K562 (cell line): ENCODE measurements around the gene ACSF2. TPM values are rescaled to one million over a fixed set of nuclear protein-coding genes. Genes with fewer than 3 reads are reported as not detected.

Experiments used
- FOXP1 ChIP-seq: sonication (generic); formaldehyde crosslinking; IDR thresholded peaks from 2 replicates; pipeline ENCODE4 v1.8.0; 2022; ENCODE audit warnings: mild to moderate bottlenecking, missing genetic modification reagents
- NFXL1 ChIP-seq: fragments of 450-650 bp; formaldehyde crosslinking; IDR thresholded peaks from 2 replicates; pipeline ENCODE4 v1.4.0; 2021; ENCODE audit warnings: mild to moderate bottlenecking
- ZBTB17 ChIP-seq: fragments of 450-650 bp; formaldehyde crosslinking; IDR thresholded peaks from 2 replicates; pipeline ENCODE4 v1.4.0; 2020; ENCODE audit warnings: mild to moderate bottlenecking
- ZNF12 ChIP-seq: sonication (generic); formaldehyde crosslinking; IDR thresholded peaks from 2 replicates; pipeline ENCODE4 v1.4.0; 2020; ENCODE audit warnings: mild to moderate bottlenecking, missing genetic modification reagents
- polyA plus RNA-seq, 8 experiments: library from polyadenylated mRNA; depleted of rRNA in 4 of 8; stranded (reverse) in 5 of 8; unstranded in 3 of 8; fragments of >200 nt; fragmentation: Nextera tagmentation in 2 of 8; fragmentation: Illumina TruSeq in 1 of 8; extraction: Ambion mirVana in 2 of 8; extraction: Trizol in 1 of 8; gene quantifications; 2 replicates each; pipeline versions ENCODE4 v1.2.1 to v1.2.3, GENCODE V29; 2011 to 2014; ENCODE audit warnings: inconsistent platforms in 1 of 8, missing spikeins in 1 of 8
- total RNA-seq, 7 experiments: library from RNA; depleted of rRNA in 6 of 7; stranded (reverse); fragments of >200 nt in 6 of 7; fragmentation: Illumina TruSeq in 2 of 7; extraction: Trizol in 2 of 7; gene quantifications; 2 replicates each; pipeline versions ENCODE4 v1.2.1 to v1.2.3, GENCODE V29; 2011 to 2021; ENCODE audit warnings: low replicate concordance in 1 of 7
- TF ChIP-seq, protein P1 (sequence below): fragments of 450-650 bp; IDR thresholded peaks from 2 replicates; pipeline ENCODE4 v1.6.1; 2016; ENCODE audit warnings: mild to moderate bottlenecking, moderate library complexity

The ACSF2 gene
- total and polyA plus RNA-seq, 9 of the 15 experiments (the other 6 are each of a cell fraction or from before 2014, with no cell fraction given) = 0.89 to 6.1 (median 3.5) TPM

GRCh38 chr17:50520483-50520882, 94.5 kb downstream of the ACSF2 start (continued):
- TF ChIP-seq, protein P1, sequence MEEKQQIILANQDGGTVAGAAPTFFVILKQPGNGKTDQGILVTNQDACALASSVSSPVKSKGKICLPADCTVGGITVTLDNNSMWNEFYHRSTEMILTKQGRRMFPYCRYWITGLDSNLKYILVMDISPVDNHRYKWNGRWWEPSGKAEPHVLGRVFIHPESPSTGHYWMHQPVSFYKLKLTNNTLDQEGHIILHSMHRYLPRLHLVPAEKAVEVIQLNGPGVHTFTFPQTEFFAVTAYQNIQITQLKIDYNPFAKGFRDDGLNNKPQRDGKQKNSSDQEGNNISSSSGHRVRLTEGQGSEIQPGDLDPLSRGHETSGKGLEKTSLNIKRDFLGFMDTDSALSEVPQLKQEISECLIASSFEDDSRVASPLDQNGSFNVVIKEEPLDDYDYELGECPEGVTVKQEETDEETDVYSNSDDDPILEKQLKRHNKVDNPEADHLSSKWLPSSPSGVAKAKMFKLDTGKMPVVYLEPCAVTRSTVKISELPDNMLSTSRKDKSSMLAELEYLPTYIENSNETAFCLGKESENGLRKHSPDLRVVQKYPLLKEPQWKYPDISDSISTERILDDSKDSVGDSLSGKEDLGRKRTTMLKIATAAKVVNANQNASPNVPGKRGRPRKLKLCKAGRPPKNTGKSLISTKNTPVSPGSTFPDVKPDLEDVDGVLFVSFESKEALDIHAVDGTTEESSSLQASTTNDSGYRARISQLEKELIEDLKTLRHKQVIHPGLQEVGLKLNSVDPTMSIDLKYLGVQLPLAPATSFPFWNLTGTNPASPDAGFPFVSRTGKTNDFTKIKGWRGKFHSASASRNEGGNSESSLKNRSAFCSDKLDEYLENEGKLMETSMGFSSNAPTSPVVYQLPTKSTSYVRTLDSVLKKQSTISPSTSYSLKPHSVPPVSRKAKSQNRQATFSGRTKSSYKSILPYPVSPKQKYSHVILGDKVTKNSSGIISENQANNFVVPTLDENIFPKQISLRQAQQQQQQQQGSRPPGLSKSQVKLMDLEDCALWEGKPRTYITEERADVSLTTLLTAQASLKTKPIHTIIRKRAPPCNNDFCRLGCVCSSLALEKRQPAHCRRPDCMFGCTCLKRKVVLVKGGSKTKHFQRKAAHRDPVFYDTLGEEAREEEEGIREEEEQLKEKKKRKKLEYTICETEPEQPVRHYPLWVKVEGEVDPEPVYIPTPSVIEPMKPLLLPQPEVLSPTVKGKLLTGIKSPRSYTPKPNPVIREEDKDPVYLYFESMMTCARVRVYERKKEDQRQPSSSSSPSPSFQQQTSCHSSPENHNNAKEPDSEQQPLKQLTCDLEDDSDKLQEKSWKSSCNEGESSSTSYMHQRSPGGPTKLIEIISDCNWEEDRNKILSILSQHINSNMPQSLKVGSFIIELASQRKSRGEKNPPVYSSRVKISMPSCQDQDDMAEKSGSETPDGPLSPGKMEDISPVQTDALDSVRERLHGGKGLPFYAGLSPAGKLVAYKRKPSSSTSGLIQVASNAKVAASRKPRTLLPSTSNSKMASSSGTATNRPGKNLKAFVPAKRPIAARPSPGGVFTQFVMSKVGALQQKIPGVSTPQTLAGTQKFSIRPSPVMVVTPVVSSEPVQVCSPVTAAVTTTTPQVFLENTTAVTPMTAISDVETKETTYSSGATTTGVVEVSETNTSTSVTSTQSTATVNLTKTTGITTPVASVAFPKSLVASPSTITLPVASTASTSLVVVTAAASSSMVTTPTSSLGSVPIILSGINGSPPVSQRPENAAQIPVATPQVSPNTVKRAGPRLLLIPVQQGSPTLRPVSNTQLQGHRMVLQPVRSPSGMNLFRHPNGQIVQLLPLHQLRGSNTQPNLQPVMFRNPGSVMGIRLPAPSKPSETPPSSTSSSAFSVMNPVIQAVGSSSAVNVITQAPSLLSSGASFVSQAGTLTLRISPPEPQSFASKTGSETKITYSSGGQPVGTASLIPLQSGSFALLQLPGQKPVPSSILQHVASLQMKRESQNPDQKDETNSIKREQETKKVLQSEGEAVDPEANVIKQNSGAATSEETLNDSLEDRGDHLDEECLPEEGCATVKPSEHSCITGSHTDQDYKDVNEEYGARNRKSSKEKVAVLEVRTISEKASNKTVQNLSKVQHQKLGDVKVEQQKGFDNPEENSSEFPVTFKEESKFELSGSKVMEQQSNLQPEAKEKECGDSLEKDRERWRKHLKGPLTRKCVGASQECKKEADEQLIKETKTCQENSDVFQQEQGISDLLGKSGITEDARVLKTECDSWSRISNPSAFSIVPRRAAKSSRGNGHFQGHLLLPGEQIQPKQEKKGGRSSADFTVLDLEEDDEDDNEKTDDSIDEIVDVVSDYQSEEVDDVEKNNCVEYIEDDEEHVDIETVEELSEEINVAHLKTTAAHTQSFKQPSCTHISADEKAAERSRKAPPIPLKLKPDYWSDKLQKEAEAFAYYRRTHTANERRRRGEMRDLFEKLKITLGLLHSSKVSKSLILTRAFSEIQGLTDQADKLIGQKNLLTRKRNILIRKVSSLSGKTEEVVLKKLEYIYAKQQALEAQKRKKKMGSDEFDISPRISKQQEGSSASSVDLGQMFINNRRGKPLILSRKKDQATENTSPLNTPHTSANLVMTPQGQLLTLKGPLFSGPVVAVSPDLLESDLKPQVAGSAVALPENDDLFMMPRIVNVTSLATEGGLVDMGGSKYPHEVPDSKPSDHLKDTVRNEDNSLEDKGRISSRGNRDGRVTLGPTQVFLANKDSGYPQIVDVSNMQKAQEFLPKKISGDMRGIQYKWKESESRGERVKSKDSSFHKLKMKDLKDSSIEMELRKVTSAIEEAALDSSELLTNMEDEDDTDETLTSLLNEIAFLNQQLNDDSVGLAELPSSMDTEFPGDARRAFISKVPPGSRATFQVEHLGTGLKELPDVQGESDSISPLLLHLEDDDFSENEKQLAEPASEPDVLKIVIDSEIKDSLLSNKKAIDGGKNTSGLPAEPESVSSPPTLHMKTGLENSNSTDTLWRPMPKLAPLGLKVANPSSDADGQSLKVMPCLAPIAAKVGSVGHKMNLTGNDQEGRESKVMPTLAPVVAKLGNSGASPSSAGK = no peak
- no peak for TF ChIP-seq ZNF12 (CRISPR knock-in tag)
- no peak for TF ChIP-seq NFXL1 (CRISPR knock-in tag)
- no peak for TF ChIP-seq FOXP1 (CRISPR knock-in tag)
- TF ChIP-seq ZBTB17 (CRISPR knock-in tag) = no peak
- TF ChIP-seq, all 486 proteins: peak for 0
